DMS53 (cell line): ENCODE data around the gene PSG1.
"Not testable (repeated sequence)": the region's sequence is repeated elsewhere in the genome, so short reads cannot be mapped to it uniquely, and the experiment has no call there.

ENCODE experiments used
- DNase-seq: peaks from one replicate; lab custom pipeline; 2025; lab: John Stamatoyannopoulos, UW

PSG1 gene

DNA sequence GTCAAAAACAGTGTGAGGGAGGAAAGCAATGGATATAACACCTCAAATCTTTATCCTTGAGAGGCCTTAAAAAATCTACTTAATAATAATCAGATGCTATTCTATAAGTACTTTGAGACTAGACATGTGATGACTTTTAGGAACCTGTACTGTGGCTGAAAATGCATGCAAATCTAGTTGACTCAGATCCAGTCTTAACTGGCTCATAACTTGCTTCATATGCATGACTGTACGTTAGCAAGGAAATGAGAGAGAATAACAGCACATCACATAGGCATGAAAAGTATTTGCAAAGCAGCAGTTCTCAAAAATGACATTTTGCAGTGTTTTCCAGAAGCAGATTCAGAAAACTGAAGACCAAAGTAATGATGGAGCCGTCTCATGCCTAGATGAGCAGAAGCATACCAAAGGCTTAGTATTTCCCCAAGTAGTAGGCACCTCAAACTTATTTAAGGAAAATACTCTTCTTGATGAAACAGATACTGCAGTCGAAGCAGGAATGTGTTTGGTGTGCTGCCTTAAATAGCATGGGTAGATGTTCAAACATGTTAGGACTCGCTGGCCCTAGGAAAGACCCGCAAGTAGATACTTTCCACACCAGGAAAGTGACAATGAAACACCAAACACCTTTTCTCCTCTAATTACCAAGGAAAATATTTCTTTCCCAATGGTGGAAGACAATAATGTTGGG lies 59.4 kb downstream of the PSG1 start:
- not testable (repeated sequence) for DNase-seq

DNA sequence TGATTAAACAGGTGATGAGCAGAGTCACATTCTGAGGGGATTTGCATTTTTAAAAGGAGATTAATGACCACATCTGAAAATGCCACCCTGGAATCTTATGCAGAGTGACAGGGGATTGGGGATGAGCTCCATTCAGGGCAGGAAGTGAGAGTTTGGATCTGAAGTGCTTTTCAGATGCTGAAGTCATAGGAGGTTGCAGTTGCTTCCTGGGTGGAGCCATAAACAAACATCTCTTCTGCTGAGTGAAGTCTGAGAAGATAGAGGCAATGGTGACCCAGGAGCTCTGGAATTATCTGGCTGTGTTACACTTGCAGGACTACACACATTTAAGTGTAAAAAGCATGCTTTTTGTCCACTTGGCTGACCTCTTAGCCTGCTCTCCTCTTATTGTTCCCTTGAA lies 62.6 kb downstream of the PSG1 start:
- DNase-seq, result no peak
